Progenitor cell of endocrine pancreas (in vitro differentiated cells): ENCODE measurements around the gene NRP1. TPM values are rescaled to one million over a fixed set of nuclear protein-coding genes. Genes with fewer than 3 reads are reported as not detected.

Source experiments
- DNase-seq: peaks from one replicate; pipeline ENCODE4 v3.0.0; 2021; ENCODE audit warnings: low spot score; ENCODE audit not compliant: unreplicated experiment
- H3K27ac Mint-ChIP-seq: 2 replicates; pipeline ENCODE4 v1.8.0; 2021; ENCODE audit warnings: mild to moderate bottlenecking, moderate library complexity, mixed read lengths
- H3K27me3 Mint-ChIP-seq: 2 replicates; pipeline ENCODE4 v1.8.0; 2021; ENCODE audit warnings: mixed read lengths
- H3K36me3 Mint-ChIP-seq: 2 replicates; pipeline ENCODE4 v1.8.0; 2022; ENCODE audit warnings: mixed read lengths; ENCODE audit not compliant: insufficient read depth
- H3K4me1 Mint-ChIP-seq: 2 replicates; pipeline ENCODE4 v1.8.0; 2021; ENCODE audit warnings: low read depth, mixed read lengths
- H3K4me3 Mint-ChIP-seq: 2 replicates; pipeline ENCODE4 v1.8.0; 2021; ENCODE audit warnings: low read depth, mild to moderate bottlenecking, moderate library complexity, mixed read lengths
- H3K9me3 Mint-ChIP-seq: 2 replicates; pipeline ENCODE4 v1.8.0; 2021; ENCODE audit warnings: low read depth, mixed read lengths
- CTCF ChIP-seq: fragments of 200-600 bp; sonication (generic); IDR thresholded peaks from one replicate; pipeline ENCODE4 v1.5.0; 2021; ENCODE audit warnings: antibody characterized with exemption, mild to moderate bottlenecking; ENCODE audit not compliant: unreplicated experiment
- total RNA-seq: library from RNA; stranded (reverse); gene quantifications from 2 replicates; pipeline ENCODE4 v1.2.1, GENCODE V29; 2021

NRP1 gene
- total RNA-seq, 1 donor from 2014 or later = 33.4 TPM

- Mint-ChIP-seq H3K27ac (no peak overlapping the region), H3K9me3 (peaks cover 18% of the 10 kb centered on the region), H3K36me3 (peaks cover 2% of the 10 kb centered on the region), H3K4me3 (no peak overlapping the region), H3K27me3 (no peaks in the 10 kb centered on the region), H3K4me1 (no peaks in the 10 kb centered on the region)
- no peak for TF ChIP-seq CTCF
- no peak for DNase-seq
Observed at GRCh38 chr10:33370434-33370930, 36.0 kb upstream of the NRP1 start.

DNA sequence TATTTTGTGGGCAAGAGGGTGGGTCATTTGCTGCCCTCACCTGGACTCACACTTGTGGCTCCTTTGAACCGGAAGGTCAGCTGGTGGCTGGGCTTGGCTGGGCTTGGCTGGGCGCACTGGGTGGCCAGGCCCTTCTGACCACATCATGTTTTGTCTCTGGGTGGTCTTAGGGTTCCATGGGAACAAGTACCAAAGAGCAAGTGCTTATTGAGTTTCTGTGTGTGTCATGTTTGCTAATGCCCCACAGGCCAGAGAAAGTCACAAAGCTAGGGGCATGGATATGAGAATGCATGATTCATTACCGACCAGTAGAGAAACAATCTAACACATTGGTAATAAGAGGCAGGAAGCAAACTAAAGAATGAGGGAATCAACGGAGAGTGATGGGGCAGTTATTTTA lies 33.6 kb upstream of the NRP1 start:
- peaks cover 18% of the 10 kb centered on the region for H3K9me3 Mint-ChIP-seq
- H3K27ac Mint-ChIP-seq = no peak overlapping the region
- TF ChIP-seq CTCF = no peak
- H3K4me1 Mint-ChIP-seq = no peaks in the 10 kb centered on the region
- H3K27me3 Mint-ChIP-seq = no peaks in the 10 kb centered on the region
- DNase-seq = no peak
- peaks cover 2% of the 10 kb centered on the region for H3K36me3 Mint-ChIP-seq
- no peak overlapping the region for H3K4me3 Mint-ChIP-seq

DNA sequence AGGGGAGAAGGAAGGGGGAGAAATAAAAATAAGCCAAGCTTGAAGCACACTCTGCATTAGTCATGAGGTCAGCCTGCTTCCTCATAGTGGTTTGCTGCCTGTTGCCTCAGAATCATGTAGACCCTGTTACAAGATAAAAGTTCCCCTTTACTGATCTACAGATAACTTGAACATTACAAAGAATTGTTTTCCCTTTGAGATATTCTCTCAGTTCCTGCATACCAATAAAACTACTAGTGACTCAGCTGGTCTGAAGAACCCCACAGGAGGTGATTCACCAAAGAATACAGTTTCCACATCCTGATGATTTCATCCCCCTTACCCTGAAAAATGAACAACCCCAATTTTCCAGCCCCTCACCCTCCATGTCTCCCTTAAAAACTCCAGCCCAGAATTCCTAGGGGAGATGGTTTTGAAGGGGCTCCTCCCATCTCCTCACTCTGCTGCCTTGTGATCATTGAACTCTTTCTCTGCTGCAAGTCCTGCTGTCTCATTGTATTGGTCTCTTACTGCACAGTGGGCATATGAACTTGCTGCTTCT lies 31.5 kb upstream of the NRP1 start:
- Mint-ChIP-seq H3K36me3 (peaks cover 2% of the 10 kb centered on the region), H3K27ac (no peak overlapping the region), H3K4me3 (no peak overlapping the region), H3K4me1 (no peaks in the 10 kb centered on the region), H3K27me3 (no peaks in the 10 kb centered on the region), H3K9me3 (peaks cover 18% of the 10 kb centered on the region)
- TF ChIP-seq CTCF = no peak
- DNase-seq = no peak

- Mint-ChIP-seq H3K4me3 (no peak overlapping the region), H3K9me3 (peaks cover 18% of the 10 kb centered on the region), H3K36me3 (no peaks in the 10 kb centered on the region), H3K4me1 (no peaks in the 10 kb centered on the region), H3K27me3 (no peaks in the 10 kb centered on the region), H3K27ac (no peak overlapping the region)
- TF ChIP-seq CTCF = no peak
- no peak for DNase-seq
Observed at GRCh38 chr10:33365301-33365700, 30.8 kb upstream of the NRP1 start.

GRCh38 chr10:33363106-33363505 lies 28.6 kb upstream of the NRP1 start:
- Mint-ChIP-seq H3K4me3 (no peak overlapping the region), H3K27ac (no peak overlapping the region), H3K36me3 (no peaks in the 10 kb centered on the region), H3K27me3 (no peaks in the 10 kb centered on the region), H3K9me3 (peaks cover 10% of the 10 kb centered on the region), H3K4me1 (no peaks in the 10 kb centered on the region)
- DNase-seq = no peak
- TF ChIP-seq CTCF = no peak
